ENCODE data around the gene PRF1. TPM values are rescaled to one million over a fixed set of nuclear protein-coding genes. Genes with fewer than 3 reads are reported as not detected.

The PRF1 gene
- total and polyA plus RNA-seq, 2 experiments from 2014 or later, result 0.13 TPM; not detected in 1

DNA sequence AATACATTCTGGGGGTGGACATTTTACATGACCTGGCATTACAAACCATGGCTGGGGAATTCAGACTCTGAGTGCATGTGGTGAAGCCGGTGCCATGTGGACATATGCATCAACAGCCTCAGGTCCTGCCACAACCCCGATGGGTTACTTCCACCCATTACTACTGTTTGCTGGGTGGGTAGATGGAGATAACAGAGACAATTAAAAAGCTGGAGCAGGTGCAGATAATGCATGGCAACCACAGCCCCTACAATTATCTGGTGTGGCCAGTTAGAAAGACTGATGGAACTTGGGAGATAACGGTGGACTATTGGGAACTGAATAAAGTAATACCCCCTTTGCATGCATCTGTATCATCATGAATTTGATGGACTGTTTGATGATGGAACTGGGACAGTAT lies 48.2 kb upstream of the PRF1 start (continued):
- TF ChIP-seq, protein P1, sequence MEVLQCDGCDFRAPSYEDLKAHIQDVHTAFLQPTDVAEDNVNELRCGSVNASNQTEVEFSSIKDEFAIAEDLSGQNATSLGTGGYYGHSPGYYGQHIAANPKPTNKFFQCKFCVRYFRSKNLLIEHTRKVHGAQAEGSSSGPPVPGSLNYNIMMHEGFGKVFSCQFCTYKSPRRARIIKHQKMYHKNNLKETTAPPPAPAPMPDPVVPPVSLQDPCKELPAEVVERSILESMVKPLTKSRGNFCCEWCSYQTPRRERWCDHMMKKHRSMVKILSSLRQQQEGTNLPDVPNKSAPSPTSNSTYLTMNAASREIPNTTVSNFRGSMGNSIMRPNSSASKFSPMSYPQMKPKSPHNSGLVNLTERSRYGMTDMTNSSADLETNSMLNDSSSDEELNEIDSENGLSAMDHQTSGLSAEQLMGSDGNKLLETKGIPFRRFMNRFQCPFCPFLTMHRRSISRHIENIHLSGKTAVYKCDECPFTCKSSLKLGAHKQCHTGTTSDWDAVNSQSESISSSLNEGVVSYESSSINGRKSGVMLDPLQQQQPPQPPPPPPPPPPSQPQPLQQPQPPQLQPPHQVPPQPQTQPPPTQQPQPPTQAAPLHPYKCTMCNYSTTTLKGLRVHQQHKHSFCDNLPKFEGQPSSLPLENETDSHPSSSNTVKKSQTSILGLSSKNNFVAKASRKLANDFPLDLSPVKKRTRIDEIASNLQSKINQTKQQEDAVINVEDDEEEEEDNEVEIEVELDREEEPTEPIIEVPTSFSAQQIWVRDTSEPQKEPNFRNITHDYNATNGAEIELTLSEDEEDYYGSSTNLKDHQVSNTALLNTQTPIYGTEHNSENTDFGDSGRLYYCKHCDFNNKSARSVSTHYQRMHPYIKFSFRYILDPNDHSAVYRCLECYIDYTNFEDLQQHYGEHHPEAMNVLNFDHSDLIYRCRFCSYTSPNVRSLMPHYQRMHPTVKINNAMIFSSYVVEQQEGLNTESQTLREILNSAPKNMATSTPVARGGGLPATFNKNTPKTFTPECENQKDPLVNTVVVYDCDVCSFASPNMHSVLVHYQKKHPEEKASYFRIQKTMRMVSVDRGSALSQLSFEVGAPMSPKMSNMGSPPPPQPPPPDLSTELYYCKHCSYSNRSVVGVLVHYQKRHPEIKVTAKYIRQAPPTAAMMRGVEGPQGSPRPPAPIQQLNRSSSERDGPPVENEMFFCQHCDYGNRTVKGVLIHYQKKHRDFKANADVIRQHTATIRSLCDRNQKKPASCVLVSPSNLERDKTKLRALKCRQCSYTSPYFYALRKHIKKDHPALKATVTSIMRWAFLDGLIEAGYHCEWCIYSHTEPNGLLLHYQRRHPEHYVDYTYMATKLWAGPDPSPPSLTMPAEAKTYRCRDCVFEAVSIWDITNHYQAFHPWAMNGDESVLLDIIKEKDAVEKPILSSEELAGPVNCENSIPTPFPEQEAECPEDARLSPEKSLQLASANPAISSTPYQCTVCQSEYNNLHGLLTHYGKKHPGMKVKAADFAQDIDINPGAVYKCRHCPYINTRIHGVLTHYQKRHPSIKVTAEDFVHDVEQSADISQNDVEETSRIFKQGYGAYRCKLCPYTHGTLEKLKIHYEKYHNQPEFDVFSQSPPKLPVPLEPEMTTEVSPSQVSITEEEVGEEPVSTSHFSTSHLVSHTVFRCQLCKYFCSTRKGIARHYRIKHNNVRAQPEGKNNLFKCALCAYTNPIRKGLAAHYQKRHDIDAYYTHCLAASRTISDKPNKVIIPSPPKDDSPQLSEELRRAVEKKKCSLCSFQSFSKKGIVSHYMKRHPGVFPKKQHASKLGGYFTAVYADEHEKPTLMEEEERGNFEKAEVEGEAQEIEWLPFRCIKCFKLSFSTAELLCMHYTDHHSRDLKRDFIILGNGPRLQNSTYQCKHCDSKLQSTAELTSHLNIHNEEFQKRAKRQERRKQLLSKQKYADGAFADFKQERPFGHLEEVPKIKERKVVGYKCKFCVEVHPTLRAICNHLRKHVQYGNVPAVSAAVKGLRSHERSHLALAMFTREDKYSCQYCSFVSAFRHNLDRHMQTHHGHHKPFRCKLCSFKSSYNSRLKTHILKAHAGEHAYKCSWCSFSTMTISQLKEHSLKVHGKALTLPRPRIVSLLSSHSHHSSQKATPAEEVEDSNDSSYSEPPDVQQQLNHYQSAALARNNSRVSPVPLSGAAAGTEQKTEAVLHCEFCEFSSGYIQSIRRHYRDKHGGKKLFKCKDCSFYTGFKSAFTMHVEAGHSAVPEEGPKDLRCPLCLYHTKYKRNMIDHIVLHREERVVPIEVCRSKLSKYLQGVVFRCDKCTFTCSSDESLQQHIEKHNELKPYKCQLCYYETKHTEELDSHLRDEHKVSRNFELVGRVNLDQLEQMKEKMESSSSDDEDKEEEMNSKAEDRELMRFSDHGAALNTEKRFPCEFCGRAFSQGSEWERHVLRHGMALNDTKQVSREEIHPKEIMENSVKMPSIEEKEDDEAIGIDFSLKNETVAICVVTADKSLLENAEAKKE (CRISPR knock-in tag; IDR thresholded peaks at IDR 0.05), result no peak
- TF ChIP-seq, protein P2, sequence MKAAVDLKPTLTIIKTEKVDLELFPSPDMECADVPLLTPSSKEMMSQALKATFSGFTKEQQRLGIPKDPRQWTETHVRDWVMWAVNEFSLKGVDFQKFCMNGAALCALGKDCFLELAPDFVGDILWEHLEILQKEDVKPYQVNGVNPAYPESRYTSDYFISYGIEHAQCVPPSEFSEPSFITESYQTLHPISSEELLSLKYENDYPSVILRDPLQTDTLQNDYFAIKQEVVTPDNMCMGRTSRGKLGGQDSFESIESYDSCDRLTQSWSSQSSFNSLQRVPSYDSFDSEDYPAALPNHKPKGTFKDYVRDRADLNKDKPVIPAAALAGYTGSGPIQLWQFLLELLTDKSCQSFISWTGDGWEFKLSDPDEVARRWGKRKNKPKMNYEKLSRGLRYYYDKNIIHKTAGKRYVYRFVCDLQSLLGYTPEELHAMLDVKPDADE (IDR thresholded peaks at IDR 0.05), result no peak
- TF ChIP-seq ZNF114 (CRISPR knock-in tag; IDR thresholded peaks at IDR 0.05), result no peak
- TF ChIP-seq EZH2phosphoT487 (IDR thresholded peaks at IDR 0.05; ENCODE audit: unreplicated experiment), result no peak

DNA sequence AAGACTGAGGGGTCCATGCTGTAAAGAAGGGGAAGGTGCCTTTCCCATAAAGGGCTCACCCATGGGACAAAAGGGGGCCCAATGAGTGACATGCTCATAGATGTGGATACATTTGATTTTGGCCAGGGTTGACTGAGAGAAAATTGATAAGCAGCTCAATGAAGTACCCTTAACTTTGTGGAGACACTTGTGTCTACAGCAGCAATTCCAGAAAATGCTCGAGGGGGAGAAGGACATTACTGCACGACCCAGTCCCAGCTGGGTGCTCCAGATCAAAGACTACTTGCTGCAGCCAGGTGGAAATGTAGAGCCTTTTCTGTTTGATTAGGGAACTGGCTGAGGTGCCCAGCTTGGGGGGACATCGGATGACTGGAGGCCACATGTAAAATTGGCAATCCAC lies 47.6 kb upstream of the PRF1 start:
- no peak overlapping the region for H3K4me2 ChIP-seq
- Mint-ChIP-seq H3K9me3 (peaks cover 64% of the 10 kb centered on the region), H3K36me3 (ENCODE audit: low read depth) (peaks cover 38% of the 10 kb centered on the region), H3K4me1 (no peaks in the 10 kb centered on the region; the same call in 2 of the 3 replicates), H3K27ac (no peak overlapping the region), H3K27me3 (ENCODE audit: insufficient read depth, low read depth, poor library complexity) (peaks cover 3% of the 10 kb centered on the region), H3K4me3 (no peak overlapping the region)
- no peak overlapping the region for H2AFZ ChIP-seq
- no peaks in the 10 kb centered on the region for H3F3A ChIP-seq (replicated peaks; ENCODE audit: low read depth)
- DNase-seq (ENCODE audit: low spot score) (no peak), ATAC-seq (no peak)
- no peaks in the 10 kb centered on the region for H3K4me1 ChIP-seq (ENCODE audit: insufficient read depth)
- no peaks in the 10 kb centered on the region for H4K20me1 ChIP-seq (replicated peaks; ENCODE audit: insufficient read depth)
- no peaks in the 10 kb centered on the region for H3K9me2 ChIP-seq (ENCODE audit: insufficient read depth)
- H3K27me3 ChIP-seq (ENCODE audit: insufficient read depth), result no peaks in the 10 kb centered on the region
- no peak overlapping the region for H3K4me3 ChIP-seq
- H3K79me2 ChIP-seq (replicated peaks; ENCODE audit: insufficient read depth), result no peaks in the 10 kb centered on the region
- no peak overlapping the region for H3K27ac ChIP-seq (ENCODE audit: low read depth)
- H3K36me3 ChIP-seq (ENCODE audit: insufficient read depth), result 0 out of 2 replicates have a peak, but pooled peaks cover 3% of the 10 kb centered on the region
- TF ChIP-seq ZNF331 (CRISPR knock-in tag; IDR thresholded peaks at IDR 0.05; ENCODE audit: low read depth) (no peak), CREB1 (CRISPR knock-in tag; IDR thresholded peaks at IDR 0.05; ENCODE audit: low read depth) (no peak), STAT1 (IDR thresholded peaks at IDR 0.05; ENCODE audit: unreplicated experiment) (no peak), POLR2AphosphoS5 (IDR thresholded peaks at IDR 0.05; ENCODE audit: low read depth) (no peak), EZH2 (IDR thresholded peaks at IDR 0.05; ENCODE audit: low read depth, unreplicated experiment) (no peak), ZNF114 (CRISPR knock-in tag; IDR thresholded peaks at IDR 0.05) (no peak), JUNB (IDR thresholded peaks at IDR 0.05; ENCODE audit: unreplicated experiment) (no peak), EZH2phosphoT487 (IDR thresholded peaks at IDR 0.05; ENCODE audit: unreplicated experiment) (no peak)
- TF ChIP-seq, protein P2 (IDR thresholded peaks at IDR 0.05), result no peak
